Ascending aorta (tissue), 2 donors: ENCODE measurements around the gene AGTPBP1. TPM values are rescaled to one million over a fixed set of nuclear protein-coding genes. Genes with fewer than 3 reads are reported as not detected.

ENCODE experiments used
- DNase-seq, 2 donors: peaks; one replicate each; pipeline ENCODE4 v3.0.0-alpha.2; 2019; ENCODE audit warnings: low spot score in 2 of 2
- H3K27ac ChIP-seq, 2 donors: fragments of 200-600 bp; sonication (generic); one replicate each; pipeline ENCODE4 v1.5.1; 2016 to 2017; ENCODE audit warnings: mild to moderate bottlenecking in 1 of 2
- H3K27me3 ChIP-seq: fragments of 200-600 bp; sonication (generic); one replicate; pipeline ENCODE4 v1.5.1; 2017
- H3K36me3 ChIP-seq, 2 donors: fragments of 200-600 bp; sonication (generic); one replicate each; pipeline ENCODE4 v1.5.1; 2016
- H3K4me1 ChIP-seq, 2 donors: fragments of 200-600 bp; sonication (generic); one replicate each; pipeline ENCODE4 v1.5.1; 2016 to 2017; ENCODE audit warnings: mild to moderate bottlenecking in 1 of 2
- H3K4me3 ChIP-seq, 2 donors: fragments of 200-600 bp; sonication (generic); one replicate each; pipeline ENCODE4 v1.5.1; 2016 to 2017; ENCODE audit warnings: mild to moderate bottlenecking in 1 of 2
- H3K9me3 ChIP-seq, 2 donors: fragments of 200-600 bp; sonication (generic); one replicate each; pipeline ENCODE4 v1.5.1; 2016
- intact Hi-C: fragments of 100-400 bp; cut with DNase I; formaldehyde crosslinking; loops from one replicate; pipeline ENCODE4 v1.15.1; 2023
- total RNA-seq: library from RNA; depleted of rRNA; stranded (reverse); fragments of >200 nt; gene quantifications from one replicate; pipeline ENCODE4 v1.1.0, GENCODE V29; 2016
- TF ChIP-seq, protein P1 (sequence below), 3 experiments: fragments of 200-600 bp in 2 of 3; fragments of 450-650 bp in 1 of 3; sonication (generic) in 2 of 3; IDR thresholded peaks; one replicate each; pipeline ENCODE4 v1.5.1; 2016 to 2019; ENCODE audit warnings: antibody characterized with exemption in 3 of 3, mild to moderate bottlenecking in 1 of 3, moderate library complexity in 1 of 3

Gene AGTPBP1
- total RNA-seq, 1 donor from 2014 or later, result 28.3 TPM

GRCh38 chr9:85602742-85603141, 139.0 kb downstream of the AGTPBP1 start:
- Histone ChIP-seq H3K27me3 (no peaks in the 10 kb centered on the region), H3K4me3 (no peak overlapping the region), H3K4me1 (no peaks in the 10 kb centered on the region), H3K9me3 (no peaks in the 10 kb centered on the region), H3K27ac (no peak overlapping the region), H3K36me3 (peaks cover 0 to 15% of the 10 kb centered on the region in 2 donors)
- DNase-seq, result no peak
- intact Hi-C loops, result no loop called here
- TF ChIP-seq, protein P1, sequence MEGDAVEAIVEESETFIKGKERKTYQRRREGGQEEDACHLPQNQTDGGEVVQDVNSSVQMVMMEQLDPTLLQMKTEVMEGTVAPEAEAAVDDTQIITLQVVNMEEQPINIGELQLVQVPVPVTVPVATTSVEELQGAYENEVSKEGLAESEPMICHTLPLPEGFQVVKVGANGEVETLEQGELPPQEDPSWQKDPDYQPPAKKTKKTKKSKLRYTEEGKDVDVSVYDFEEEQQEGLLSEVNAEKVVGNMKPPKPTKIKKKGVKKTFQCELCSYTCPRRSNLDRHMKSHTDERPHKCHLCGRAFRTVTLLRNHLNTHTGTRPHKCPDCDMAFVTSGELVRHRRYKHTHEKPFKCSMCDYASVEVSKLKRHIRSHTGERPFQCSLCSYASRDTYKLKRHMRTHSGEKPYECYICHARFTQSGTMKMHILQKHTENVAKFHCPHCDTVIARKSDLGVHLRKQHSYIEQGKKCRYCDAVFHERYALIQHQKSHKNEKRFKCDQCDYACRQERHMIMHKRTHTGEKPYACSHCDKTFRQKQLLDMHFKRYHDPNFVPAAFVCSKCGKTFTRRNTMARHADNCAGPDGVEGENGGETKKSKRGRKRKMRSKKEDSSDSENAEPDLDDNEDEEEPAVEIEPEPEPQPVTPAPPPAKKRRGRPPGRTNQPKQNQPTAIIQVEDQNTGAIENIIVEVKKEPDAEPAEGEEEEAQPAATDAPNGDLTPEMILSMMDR (IDR thresholded peaks at IDR 0.05), result no peak

DNA sequence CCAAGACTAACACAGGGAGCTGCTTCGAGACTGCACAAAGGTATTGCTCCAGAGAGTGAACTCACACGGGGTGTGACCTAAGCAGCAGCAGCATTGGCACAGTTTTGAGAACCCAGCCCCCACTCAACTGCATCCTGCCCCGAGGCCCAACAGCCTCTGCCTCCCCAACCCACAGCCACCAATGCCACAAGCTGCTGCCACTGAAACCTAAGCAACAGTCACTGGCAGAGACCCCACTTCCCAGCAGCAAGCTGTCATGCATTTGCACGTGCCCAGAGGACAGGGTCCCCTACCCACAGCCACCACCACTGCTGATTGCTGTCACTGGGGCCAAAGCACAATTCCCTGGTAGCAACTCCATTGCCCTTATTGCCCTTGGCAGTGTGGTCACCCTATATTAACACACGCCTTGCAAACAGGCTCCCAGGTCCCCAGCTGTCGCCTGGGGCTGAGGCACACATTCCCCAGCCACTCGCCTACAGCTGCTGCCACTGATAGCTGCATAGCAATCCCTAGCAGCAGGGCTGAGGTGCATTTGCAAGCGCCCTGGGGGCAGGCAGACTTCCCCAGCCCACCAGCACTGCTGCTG, 141.0 kb downstream of the AGTPBP1 start:
- no peaks in the 10 kb centered on the region for H3K4me1 ChIP-seq
- DNase-seq, result no peak
- intact Hi-C loops, result no loop called here
- peaks cover 0 to 15% of the 10 kb centered on the region in 2 donors for H3K36me3 ChIP-seq
- no peaks in the 10 kb centered on the region for H3K9me3 ChIP-seq
- H3K27ac ChIP-seq, result no peak overlapping the region
- TF ChIP-seq, protein P1 (IDR thresholded peaks at IDR 0.05), result no peak
- H3K4me3 ChIP-seq, result no peak overlapping the region
- H3K27me3 ChIP-seq, result no peaks in the 10 kb centered on the region

- Histone ChIP-seq H3K9me3 (no peaks in the 10 kb centered on the region), H3K27ac (no peak overlapping the region), H3K4me3 (no peak overlapping the region), H3K27me3 (no peaks in the 10 kb centered on the region), H3K36me3 (peaks cover 0 to 15% of the 10 kb centered on the region in 2 donors), H3K4me1 (no peaks in the 10 kb centered on the region)
- intact Hi-C loops, result no loop called here
- no peak for DNase-seq
- TF ChIP-seq, protein P1 (IDR thresholded peaks at IDR 0.05), result no peak
Observed at GRCh38 chr9:85599540-85600105, 142.1 kb downstream of the AGTPBP1 start.

GRCh38 chr9:85594316-85594715, 147.4 kb downstream of the AGTPBP1 start:
- Histone ChIP-seq H3K4me3 (no peak overlapping the region), H3K4me1 (no peaks in the 10 kb centered on the region), H3K9me3 (no peaks in the 10 kb centered on the region), H3K27me3 (no peaks in the 10 kb centered on the region), H3K27ac (no peak overlapping the region), H3K36me3 (no peaks in the 10 kb centered on the region)
- TF ChIP-seq, protein P1 (IDR thresholded peaks at IDR 0.05), result no peak
- intact Hi-C loops, result no loop called here
- no peak for DNase-seq

GRCh38 chr9:85586684-85587083, 155.1 kb downstream of the AGTPBP1 start:
- no peak for DNase-seq
- Histone ChIP-seq H3K27me3 (no peaks in the 10 kb centered on the region), H3K4me3 (no peak overlapping the region), H3K4me1 (no peaks in the 10 kb centered on the region), H3K9me3 (no peaks in the 10 kb centered on the region), H3K36me3 (peaks cover 0 to 2% of the 10 kb centered on the region in 2 donors), H3K27ac (no peak overlapping the region)
- TF ChIP-seq, protein P1 (IDR thresholded peaks at IDR 0.05), result no peak
- intact Hi-C loops, result no loop called here
